ENCODE results near the gene FAM110D.

Gene FAM110D

GRCh38 chr1:26129778-26130177 lies 29.1 kb upstream of the FAM110D start:
- DNase-seq (ENCODE audit: low read depth, low spot score): no peak

GRCh38 chr1:26130695-26131094 lies 28.2 kb upstream of the FAM110D start:
- no peak for DNase-seq (ENCODE audit: low read depth, low spot score)

- DNase-seq (ENCODE audit: low read depth, low spot score): no peak
Observed at GRCh38 chr1:26132128-26132833, 26.6 kb upstream of the FAM110D start.

- no peak for DNase-seq (ENCODE audit: low read depth, low spot score)
Observed at GRCh38 chr1:26132834-26133167, 26.1 kb upstream of the FAM110D start.

- no peak for DNase-seq (ENCODE audit: low read depth, low spot score)
Observed at GRCh38 chr1:26134466-26134865, 24.4 kb upstream of the FAM110D start.

GRCh38 chr1:26138974-26139558 lies 19.8 kb upstream of the FAM110D start:
- DNase-seq (ENCODE audit: low read depth, low spot score): no peak

GRCh38 chr1:26142159-26142558 lies 16.7 kb upstream of the FAM110D start:
- DNase-seq (ENCODE audit: low read depth, low spot score): no peak

- peak; percentile 51 for DNase-seq (ENCODE audit: low read depth, low spot score)
Observed at GRCh38 chr1:26145041-26145959, 13.6 kb upstream of the FAM110D start.

- DNase-seq (ENCODE audit: low read depth, low spot score): no peak
Observed at GRCh38 chr1:26145960-26146294, 13.0 kb upstream of the FAM110D start.

GRCh38 chr1:26148887-26149286 lies 10.0 kb upstream of the FAM110D start:
- DNase-seq (ENCODE audit: low read depth, low spot score): no peak

- no peak for DNase-seq (ENCODE audit: low read depth, low spot score)
Observed at GRCh38 chr1:26153966-26154532, 4.8 kb upstream of the FAM110D start.

- no peak for DNase-seq (ENCODE audit: low read depth, low spot score)
Observed at GRCh38 chr1:26154750-26155149, 4.1 kb upstream of the FAM110D start.

- no peak for DNase-seq (ENCODE audit: low read depth, low spot score)
Observed at GRCh38 chr1:26155370-26156284, 3.3 kb upstream of the FAM110D start.

- no peak for DNase-seq (ENCODE audit: low read depth, low spot score)
Observed at GRCh38 chr1:26156285-26157038, 2.4 kb upstream of the FAM110D start.

- DNase-seq (ENCODE audit: low read depth, low spot score): no peak
Observed at GRCh38 chr1:26158271-26158907, 490 bp upstream of the FAM110D start.

- DNase-seq (ENCODE audit: low read depth, low spot score): no peak
Observed at GRCh38 chr1:26159743-26160039, 812 bp downstream of the FAM110D start.

- DNase-seq (ENCODE audit: low read depth, low spot score): no peak
Observed at GRCh38 chr1:26160527-26161414, 1.9 kb downstream of the FAM110D start.

GRCh38 chr1:26161415-26162219 lies 2.7 kb downstream of the FAM110D start:
- no peak for DNase-seq (ENCODE audit: low read depth, low spot score)

All from smooth muscle cell of the brain vasculature (primary cell).